8988T (cell line): Measurements from ENCODE around the gene KLF1.
A peak's percentile ranks its signal among the peaks of the same experiment; 100 is the strongest.
"Not testable (repeated sequence)": the region's sequence is repeated elsewhere in the genome, so short reads cannot be mapped to it uniquely, and the experiment has no call there.

Experiments
- DNase-seq: peaks from one replicate; pipeline ENCODE4 v3.0.0; 2011

KLF1 gene

GRCh38 chr19:12866416-12867119, 20.4 kb downstream of the KLF1 start:
- no peak for DNase-seq

- no peak for DNase-seq
Measured at GRCh38 chr19:12865746-12866415, 21.1 kb downstream of the KLF1 start.

- no peak for DNase-seq
Measured at GRCh38 chr19:12864721-12865715, 22.0 kb downstream of the KLF1 start.

GRCh38 chr19:12864143-12864542, 22.9 kb downstream of the KLF1 start:
- DNase-seq, result no peak

- DNase-seq, result no peak
Measured at GRCh38 chr19:12859546-12859945, 27.5 kb downstream of the KLF1 start.

- no peak for DNase-seq
Measured at GRCh38 chr19:12858041-12858928, 28.7 kb downstream of the KLF1 start.

- DNase-seq, result no peak
Measured at GRCh38 chr19:12856653-12857052, 30.3 kb downstream of the KLF1 start.

GRCh38 chr19:12847159-12848139, 39.6 kb downstream of the KLF1 start:
- peak; percentile 63 for DNase-seq

GRCh38 chr19:12846613-12847012, 40.4 kb downstream of the KLF1 start:
- DNase-seq, result not testable (repeated sequence)

- no peak for DNase-seq
Measured at GRCh38 chr19:12843999-12844732, 42.8 kb downstream of the KLF1 start.

- no peak for DNase-seq
Measured at GRCh38 chr19:12843328-12843727, 43.7 kb downstream of the KLF1 start.

- no peak for DNase-seq
Measured at GRCh38 chr19:12842511-12842910, 44.5 kb downstream of the KLF1 start.

- no peak for DNase-seq
Measured at GRCh38 chr19:12841094-12841493, 45.9 kb downstream of the KLF1 start.

- no peak for DNase-seq
Measured at GRCh38 chr19:12840091-12841079, 46.6 kb downstream of the KLF1 start.

GRCh38 chr19:12838886-12839756, 47.9 kb downstream of the KLF1 start:
- DNase-seq, result no peak

GRCh38 chr19:12838182-12838885, 48.7 kb downstream of the KLF1 start, which contains the start of gene MAST1:
Gene MAST1 (plus strand): TSS chr19:12838515. CDS start chr19:12838573, 58 bp downstream.
- DNase-seq, result peak; percentile 82

- no peak for DNase-seq
Measured at GRCh38 chr19:12837225-12837624, 49.8 kb downstream of the KLF1 start.
